GM04503 (cell line): Measurements from ENCODE around the gene NALCN.

ENCODE experiments used
- DNase-seq: peaks from one replicate; pipeline ENCODE4 v3.0.0-alpha.2; 2012; ENCODE audit warnings: low read depth

NALCN gene

GRCh38 chr13:101291206-101291605, 125.1 kb downstream of the NALCN start:
- DNase-seq, result no peak

- no peak for DNase-seq
Observed at GRCh38 chr13:101289764-101290163, 126.5 kb downstream of the NALCN start.

GRCh38 chr13:101283782-101284181, 132.5 kb downstream of the NALCN start:
- DNase-seq, result no peak

GRCh38 chr13:101272886-101273285, 143.4 kb downstream of the NALCN start:
- no peak for DNase-seq

GRCh38 chr13:101271681-101272245, 144.5 kb downstream of the NALCN start:
- DNase-seq, result no peak

GRCh38 chr13:101267656-101268055, 148.7 kb downstream of the NALCN start:
- peak; percentile 50 for DNase-seq

- no peak for DNase-seq
Observed at GRCh38 chr13:101265934-101266333, 150.4 kb downstream of the NALCN start.

- no peak for DNase-seq
Observed at GRCh38 chr13:101264931-101265330, 151.4 kb downstream of the NALCN start.

GRCh38 chr13:101262306-101262705, 154.0 kb downstream of the NALCN start:
- no peak for DNase-seq

- no peak for DNase-seq
Observed at GRCh38 chr13:101258509-101258908, 157.8 kb downstream of the NALCN start.

- peak; percentile 67 for DNase-seq
Observed at GRCh38 chr13:101258071-101258470, 158.2 kb downstream of the NALCN start.

GRCh38 chr13:101248739-101249514, 167.4 kb downstream of the NALCN start:
- DNase-seq, result no peak

- DNase-seq, result no peak
Observed at GRCh38 chr13:101242720-101243119, 173.6 kb downstream of the NALCN start.

GRCh38 chr13:101238555-101238954, 177.8 kb downstream of the NALCN start:
- no peak for DNase-seq

GRCh38 chr13:101231751-101232428, 184.4 kb downstream of the NALCN start:
- peak; percentile 7 for DNase-seq

GRCh38 chr13:101230271-101230890, 185.9 kb downstream of the NALCN start:
- DNase-seq, result no peak

GRCh38 chr13:101219609-101220265, 196.6 kb downstream of the NALCN start:
- DNase-seq, result no peak

GRCh38 chr13:101218484-101218883, 197.8 kb downstream of the NALCN start:
- no peak for DNase-seq

- DNase-seq, result no peak
Observed at GRCh38 chr13:101217086-101217485, 199.2 kb downstream of the NALCN start.

- DNase-seq, result no peak
Observed at GRCh38 chr13:101211261-101211660, 205.0 kb downstream of the NALCN start.

- no peak for DNase-seq
Observed at GRCh38 chr13:101210774-101211173, 205.5 kb downstream of the NALCN start.

GRCh38 chr13:101209206-101209893, 207.0 kb downstream of the NALCN start:
- DNase-seq, result no peak
